Type B pancreatic cell (in vitro differentiated cells): ENCODE data around the gene TMEM179. TPM values are rescaled to one million over a fixed set of nuclear protein-coding genes. Genes with fewer than 3 reads are reported as not detected.

ENCODE experiments used
- DNase-seq: peaks from one replicate; pipeline ENCODE4 v3.0.0; 2021; ENCODE audit warnings: mixed read lengths; ENCODE audit not compliant: unreplicated experiment; ENCODE audit errors: extremely low spot score
- H3K27ac Mint-ChIP-seq: 2 replicates; pipeline ENCODE4 v1.8.0; 2021; ENCODE audit warnings: mild to moderate bottlenecking, mixed read lengths
- H3K27me3 Mint-ChIP-seq: 2 replicates; pipeline ENCODE4 v1.8.0; 2021; ENCODE audit warnings: mixed read lengths
- H3K36me3 Mint-ChIP-seq: 2 replicates; pipeline ENCODE4 v1.8.0; 2021; ENCODE audit warnings: mixed read lengths
- H3K4me1 Mint-ChIP-seq: one replicate; pipeline ENCODE4 v1.8.0; 2021; ENCODE audit warnings: mixed read lengths; ENCODE audit not compliant: unreplicated experiment
- H3K4me3 Mint-ChIP-seq: 2 replicates; pipeline ENCODE4 v1.8.0; 2021; ENCODE audit warnings: mild to moderate bottlenecking, mixed read lengths
- H3K9me3 Mint-ChIP-seq: 2 replicates; pipeline ENCODE4 v1.8.0; 2021; ENCODE audit warnings: mixed read lengths
- CTCF ChIP-seq: fragments of 200-600 bp; sonication (generic); conservative IDR thresholded peaks from 2 replicates; pipeline ENCODE4 v1.5.0; 2021; ENCODE audit warnings: antibody characterized with exemption, mild to moderate bottlenecking
- total RNA-seq: library from RNA; stranded (reverse); gene quantifications from 2 replicates; pipeline ENCODE4 v1.2.1, GENCODE V29; 2021; ENCODE audit warnings: low replicate concordance

TMEM179 gene
- total RNA-seq, 1 donor from 2014 or later: 9.0 TPM

- no peaks in the 10 kb centered on the region for H3K36me3 Mint-ChIP-seq
- no peak for DNase-seq
- no peak overlapping the region for H3K4me3 Mint-ChIP-seq
- H3K27me3 Mint-ChIP-seq: peaks cover 9% of the 10 kb centered on the region
- H3K4me1 Mint-ChIP-seq: peaks cover 11% of the 10 kb centered on the region
- TF ChIP-seq CTCF: no peak
- no peaks in the 10 kb centered on the region for H3K9me3 Mint-ChIP-seq
- H3K27ac Mint-ChIP-seq: no peak overlapping the region
These were observed 17.5 kb downstream of the TMEM179 start for GRCh38 chr14:104586832-104587620.

- Mint-ChIP-seq H3K27ac (no peak overlapping the region), H3K27me3 (peaks cover 9% of the 10 kb centered on the region), H3K4me1 (peaks cover 14% of the 10 kb centered on the region), H3K9me3 (no peaks in the 10 kb centered on the region), H3K36me3 (no peaks in the 10 kb centered on the region), H3K4me3 (no peak overlapping the region)
- no peak for TF ChIP-seq CTCF
- no peak for DNase-seq
These were observed 18.4 kb downstream of the TMEM179 start for GRCh38 chr14:104585966-104586697.

GRCh38 chr14:104584557-104584956, 20.0 kb downstream of the TMEM179 start:
- Mint-ChIP-seq H3K36me3 (no peaks in the 10 kb centered on the region), H3K27ac (no peak overlapping the region)

GRCh38 chr14:104583424-104584306, 20.9 kb downstream of the TMEM179 start:
- no peak for TF ChIP-seq CTCF
- Mint-ChIP-seq H3K27ac (no peak overlapping the region), H3K4me3 (peak overlapping the region; percentile 38), H3K36me3 (no peaks in the 10 kb centered on the region), H3K27me3 (peaks cover 9% of the 10 kb centered on the region), H3K4me1 (peaks cover 14% of the 10 kb centered on the region), H3K9me3 (no peaks in the 10 kb centered on the region)
- DNase-seq: no peak

More at GRCh38 chr14:104584557-104584956, 20.0 kb downstream of the TMEM179 start:
- H3K4me3 Mint-ChIP-seq: no peak overlapping the region
- H3K27me3 Mint-ChIP-seq: peaks cover 9% of the 10 kb centered on the region
- no peak for TF ChIP-seq CTCF
- H3K4me1 Mint-ChIP-seq: peaks cover 14% of the 10 kb centered on the region
- DNase-seq: no peak
- no peaks in the 10 kb centered on the region for H3K9me3 Mint-ChIP-seq

- DNase-seq: no peak
- Mint-ChIP-seq H3K4me3 (no peak overlapping the region), H3K27me3 (peaks cover 9% of the 10 kb centered on the region), H3K4me1 (peaks cover 14% of the 10 kb centered on the region), H3K27ac (no peak overlapping the region), H3K36me3 (no peaks in the 10 kb centered on the region), H3K9me3 (no peaks in the 10 kb centered on the region)
- TF ChIP-seq CTCF: no peak
These were observed 21.9 kb downstream of the TMEM179 start for GRCh38 chr14:104582662-104583061.
